Stimulated activated CD8-positive, alpha-beta memory T cell treated with anti-CD3 and anti-CD28 coated beads, Interleukin-4, amount 100 ng/mL, for 24 hours (primary cell): ENCODE results near the gene QRFPR.
"Not testable (repeated sequence)": the region's sequence is repeated elsewhere in the genome, so short reads cannot be mapped to it uniquely, and the experiment has no call there.

ENCODE experiments used
- DNase-seq: peaks from one replicate; pipeline ENCODE4 v3.0.0-alpha.2; 2020; ENCODE audit warnings: low read depth

The QRFPR gene

GRCh38 chr4:121380776-121381462 is at the start of gene QRFPR:
QRFPR (minus strand) TSS chr4:121381018; CDS start chr4:121380647, 371 bp downstream.
- DNase-seq: no peak

- DNase-seq: no peak
Observed at GRCh38 chr4:121428721-121429120, 47.9 kb upstream of the QRFPR start.

- DNase-seq: no peak
Observed at GRCh38 chr4:121421594-121421993, 40.8 kb upstream of the QRFPR start.

GRCh38 chr4:121411151-121411744 is 30.4 kb upstream of the QRFPR start:
- DNase-seq: no peak

- not testable (repeated sequence) for DNase-seq
Observed at GRCh38 chr4:121408567-121408966, 27.7 kb upstream of the QRFPR start.

GRCh38 chr4:121400632-121401031 is 19.8 kb upstream of the QRFPR start:
- no peak for DNase-seq

- DNase-seq: no peak
Observed at GRCh38 chr4:121397941-121398601, 17.3 kb upstream of the QRFPR start.

- DNase-seq: no peak
Observed at GRCh38 chr4:121397434-121397833, 16.6 kb upstream of the QRFPR start.

GRCh38 chr4:121392426-121393086 is 11.7 kb upstream of the QRFPR start:
- DNase-seq: no peak

- DNase-seq: no peak
Observed at GRCh38 chr4:121390335-121390734, 9.5 kb upstream of the QRFPR start.

- DNase-seq: no peak
Observed at GRCh38 chr4:121379276-121379675, 1.5 kb downstream of the QRFPR start.

- no peak for DNase-seq
Observed at GRCh38 chr4:121377076-121377475, 3.7 kb downstream of the QRFPR start.

GRCh38 chr4:121376556-121376955 is 4.3 kb downstream of the QRFPR start:
- no peak for DNase-seq

GRCh38 chr4:121376097-121376496 is 4.7 kb downstream of the QRFPR start:
- DNase-seq: no peak

GRCh38 chr4:121375262-121375661 is 5.6 kb downstream of the QRFPR start:
- DNase-seq: no peak

- no peak for DNase-seq
Observed at GRCh38 chr4:121373841-121374240, 7.0 kb downstream of the QRFPR start.

- DNase-seq: peak; percentile 14
Observed at GRCh38 chr4:121370729-121371325, 10.0 kb downstream of the QRFPR start.

- DNase-seq: no peak
Observed at GRCh38 chr4:121360495-121360894, 20.3 kb downstream of the QRFPR start.

GRCh38 chr4:121358473-121358872 is 22.3 kb downstream of the QRFPR start:
- no peak for DNase-seq

- no peak for DNase-seq
Observed at GRCh38 chr4:121353213-121353612, 27.6 kb downstream of the QRFPR start.

GRCh38 chr4:121344098-121344497 is 36.7 kb downstream of the QRFPR start:
- no peak for DNase-seq

- DNase-seq: no peak
Observed at GRCh38 chr4:121340247-121340646, 40.6 kb downstream of the QRFPR start.
